Stimulated activated CD4-positive, alpha-beta T cell treated with anti-CD3 and anti-CD28 coated beads, Interleukin-4, amount 100 ng/mL, for 4 hours (primary cell): Measurements from ENCODE around the gene SSX5.
"Not testable (repeated sequence)": the region's sequence is repeated elsewhere in the genome, so short reads cannot be mapped to it uniquely, and the experiment has no call there.

Source experiments
- DNase-seq, 2 experiments: peaks; one replicate each; pipeline ENCODE4 v3.0.0-alpha.2; 2020

The SSX5 gene

GRCh38 chrX:48196745-48197201 is at the start of gene SSX5:
Gene SSX5 (minus strand): TSS chrX:48196795. CDS start chrX:48195358, 1,437 bp downstream.
- DNase-seq: no peak

GRCh38 chrX:48224196-48224595 is 27.6 kb upstream of the SSX5 start:
- not testable (repeated sequence) for DNase-seq

GRCh38 chrX:48214341-48214740 is 17.7 kb upstream of the SSX5 start:
- DNase-seq: not testable (repeated sequence)

GRCh38 chrX:48190024-48190423 is 6.6 kb downstream of the SSX5 start:
- DNase-seq: not testable (repeated sequence)

GRCh38 chrX:48181882-48182281 is 14.7 kb downstream of the SSX5 start:
- DNase-seq: not testable (repeated sequence)

GRCh38 chrX:48180811-48181210 is 15.8 kb downstream of the SSX5 start:
- no peak for DNase-seq

GRCh38 chrX:48179691-48180090 is 16.9 kb downstream of the SSX5 start:
- DNase-seq: no peak

GRCh38 chrX:48166322-48166721 is 30.3 kb downstream of the SSX5 start:
- not testable (repeated sequence) for DNase-seq

GRCh38 chrX:48165241-48165640 is 31.4 kb downstream of the SSX5 start:
- DNase-seq: no peak

- DNase-seq: no peak
Measured at GRCh38 chrX:48156014-48156413, 40.6 kb downstream of the SSX5 start.

GRCh38 chrX:48154796-48155195 is 41.8 kb downstream of the SSX5 start:
- no peak for DNase-seq

- DNase-seq: no peak
Measured at GRCh38 chrX:48153769-48154168, 42.8 kb downstream of the SSX5 start.

- peak; percentile 5 to 53 for DNase-seq
Measured at GRCh38 chrX:48142697-48143096, 53.9 kb downstream of the SSX5 start.

- DNase-seq: not testable (repeated sequence)
Measured at GRCh38 chrX:48141810-48142508, 54.6 kb downstream of the SSX5 start.

GRCh38 chrX:48139076-48139475 is 57.5 kb downstream of the SSX5 start:
- not testable (repeated sequence) for DNase-seq
